NK-92 treated with Interleukin-12 subunit alpha and Interleukin-12 subunit beta, amount 100 ng/mL, for 24 hours (cell line): Measurements from ENCODE around the gene FDX1.

Experiments
- DNase-seq: peaks from one replicate; lab custom pipeline; 2025; lab: John Stamatoyannopoulos, UW

The FDX1 gene

DNA sequence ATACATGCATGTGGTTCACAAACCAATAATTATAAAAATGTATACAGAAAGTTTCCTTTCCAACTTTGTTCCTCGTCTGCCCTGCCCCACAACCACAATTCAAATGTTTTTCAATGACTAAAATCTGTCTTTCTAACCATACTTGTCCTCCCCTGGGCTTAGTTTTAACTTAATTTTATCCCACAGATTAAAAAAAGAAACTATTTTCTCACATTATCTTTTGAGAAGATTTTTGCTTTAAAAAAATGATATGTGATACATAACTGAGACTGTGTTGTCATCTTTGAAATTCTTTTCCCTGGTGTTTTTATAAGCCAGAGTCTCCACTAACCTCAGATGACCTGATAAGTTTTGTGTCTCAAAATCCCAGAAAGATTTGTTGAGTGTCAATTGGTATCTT, 79.0 kb downstream of the FDX1 start:
- no peak for DNase-seq

DNA sequence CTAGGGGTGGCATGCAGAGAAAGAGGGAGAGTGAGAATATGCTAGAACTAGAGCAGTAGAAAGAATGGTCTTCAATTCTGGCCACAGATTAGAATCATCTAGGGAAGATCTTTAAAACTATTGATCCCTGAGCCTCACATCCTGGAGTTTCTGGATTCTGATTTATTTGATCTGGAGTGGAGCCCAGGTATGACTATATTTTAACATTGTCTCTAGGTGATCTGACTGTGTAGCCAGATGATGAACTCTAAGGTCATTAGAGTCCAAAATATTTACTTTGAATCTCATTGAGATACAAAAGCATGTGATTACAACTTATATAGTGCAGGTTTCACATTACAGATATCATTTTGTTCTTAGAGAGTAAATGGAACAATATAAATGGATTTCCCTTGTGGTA, 79.7 kb downstream of the FDX1 start:
- no peak for DNase-seq

DNA sequence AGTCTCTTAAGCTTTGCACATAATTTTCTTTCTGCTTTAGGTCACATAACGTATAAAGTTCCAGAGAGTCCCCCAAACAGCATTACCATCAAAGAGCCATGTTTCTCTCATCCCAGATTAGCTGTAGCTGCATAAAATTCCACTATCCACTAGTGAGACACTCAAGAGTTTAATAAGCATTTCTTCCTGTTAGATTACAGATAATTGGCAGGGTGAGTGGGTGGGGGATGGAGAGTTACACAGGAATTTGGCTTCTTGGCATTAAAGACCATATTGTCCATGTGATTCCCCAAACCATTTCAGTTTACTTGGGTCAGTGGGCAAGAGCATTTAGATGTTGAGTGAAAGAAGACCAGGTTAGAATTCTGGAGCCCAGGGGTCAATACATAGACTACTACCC, 82.3 kb downstream of the FDX1 start:
- no peak for DNase-seq

- no peak for DNase-seq
These were observed 83.6 kb downstream of the FDX1 start for GRCh38 chr11:110513259-110513801.

DNA sequence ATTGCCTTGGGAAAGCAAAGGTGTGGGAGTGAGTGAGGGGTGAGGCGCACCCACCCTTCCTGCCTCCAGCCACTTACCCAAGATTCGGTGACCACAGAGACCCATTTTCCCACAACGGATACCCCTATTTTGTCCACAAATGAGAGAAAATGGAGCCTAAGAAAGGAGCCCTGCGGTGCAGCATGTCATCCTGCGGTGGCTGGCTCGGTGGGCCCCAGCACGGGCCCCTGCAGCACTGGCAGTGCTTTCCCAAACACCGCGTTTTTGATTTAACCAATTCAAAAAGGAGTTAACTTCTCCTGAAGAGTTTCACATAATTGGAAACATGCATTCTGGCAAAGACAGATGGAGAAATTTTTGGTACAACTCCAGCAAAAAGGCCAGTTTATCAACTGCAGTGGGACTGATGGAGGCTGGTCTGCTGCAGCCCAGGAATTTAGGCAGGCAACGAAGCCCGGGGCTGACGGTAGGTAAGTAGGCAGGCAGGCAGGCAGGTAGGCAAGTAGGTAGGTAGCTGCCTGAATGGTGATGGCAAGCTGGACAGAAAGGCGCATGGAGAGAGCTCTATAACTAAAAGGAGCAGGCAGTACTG, 84.2 kb downstream of the FDX1 start:
- no peak for DNase-seq
